Small intestine (tissue), 7 donors: ENCODE results near the gene KCNJ15. TPM values are rescaled to one million over a fixed set of nuclear protein-coding genes. Genes with fewer than 3 reads are reported as not detected.
"Not testable (repeated sequence)": the region's sequence is repeated elsewhere in the genome, so short reads cannot be mapped to it uniquely, and the experiment has no call there.

ENCODE experiments used
- DNase-seq, 2 donors: peaks; one replicate each; pipeline versions ENCODE4 v3.0.0 to v3.0.0-alpha.2; 2013
- FAIRE-seq: peaks from 2 replicates; lab custom pipeline; 2012; peaks lifted over from hg19 to GRCh38; lab: Jason Lieb, UNC
- H3K27ac ChIP-seq, 3 donors: one replicate each; pipeline ENCODE4 v1.5.1; 2013; ENCODE audit warnings: low read length in 2 of 3, mild to moderate bottlenecking in 2 of 3, control low read depth in 1 of 3, inconsistent platforms in 1 of 3, low read depth in 1 of 3, moderate library complexity in 1 of 3
- H3K27me3 ChIP-seq, 3 donors: one replicate each; pipeline ENCODE4 v1.6.1; 2013; ENCODE audit warnings: low read length in 3 of 3, inconsistent platforms in 1 of 3; ENCODE audit not compliant: control insufficient read depth in 3 of 3, insufficient read depth in 3 of 3
- H3K36me3 ChIP-seq, 3 donors: one replicate each; pipeline ENCODE4 v1.6.1; 2013; ENCODE audit warnings: low read length in 3 of 3, inconsistent platforms in 1 of 3, low read depth in 1 of 3, mild to moderate bottlenecking in 1 of 3, moderate library complexity in 1 of 3; ENCODE audit not compliant: control insufficient read depth in 3 of 3, insufficient read depth in 2 of 3
- H3K4me1 ChIP-seq, 3 donors: one replicate each; pipeline ENCODE4 v1.6.1; 2013; ENCODE audit warnings: low read length in 2 of 3, inconsistent platforms in 1 of 3, low read depth in 1 of 3, mild to moderate bottlenecking in 1 of 3, moderate library complexity in 1 of 3; ENCODE audit not compliant: control insufficient read depth in 3 of 3, insufficient read depth in 2 of 3
- H3K4me3 ChIP-seq, 3 donors: one replicate each; pipeline ENCODE4 v1.5.1; 2013; ENCODE audit warnings: low read length in 3 of 3, control low read depth in 1 of 3, inconsistent platforms in 1 of 3, low read depth in 1 of 3, mild to moderate bottlenecking in 1 of 3, moderate library complexity in 1 of 3
- H3K9me3 ChIP-seq, 2 donors: one replicate each; pipeline ENCODE4 v1.6.1; 2013; ENCODE audit warnings: low read depth in 1 of 2, low read length in 1 of 2; ENCODE audit not compliant: control insufficient read depth in 2 of 2, insufficient read depth in 1 of 2
- WGBS, 3 donors: extraction: QIAGEN DNeasy Blood & Tissue Kit; methylation state at CpG; one replicate each; pipeline ENCODE4 v1.1.7; 2013; 5-methylcytosine and 5-hydroxymethylcytosine counted together
- polyA plus RNA-seq, 4 donors: library from polyadenylated mRNA; stranded (reverse) in 3 of 4; unstranded in 1 of 4; fragments of 200-250 nt in 3 of 4; fragments of 120-200 nt in 1 of 4; gene quantifications; one replicate each; pipeline versions ENCODE4 v1.2.1 to v1.2.3, GENCODE V29; 2013
- donor health status: healthy with polysubstance abuse.
- donor health status: control.
- donor health status: control.
- donor health status: Bipolar disorder and iron deficiency.
- donor health status: healthy.

KCNJ15 gene
- polyA plus RNA-seq, 4 donors, result 0.06 to 1.1 (median 0.17) TPM

- Histone ChIP-seq H3K9me3 (no peaks in the 10 kb centered on the region), H3K4me3 (no peak overlapping the region), H3K4me1 (no peaks in the 10 kb centered on the region), H3K27me3 (no peaks in the 10 kb centered on the region), H3K27ac (no peak overlapping the region), H3K36me3 (no peaks in the 10 kb centered on the region)
- no peak for DNase-seq
- no peak for FAIRE-seq
- 22 to 36% (median 24%) methylated on average over 1 of the region's 1 CpG for WGBS, 3 donors
Observed at GRCh38 chr21:38240129-38240528, 16.7 kb upstream of the KCNJ15 start.

- Histone ChIP-seq H3K27me3 (no peaks in the 10 kb centered on the region), H3K4me3 (no peak overlapping the region), H3K27ac (no peak overlapping the region), H3K4me1 (no peaks in the 10 kb centered on the region), H3K36me3 (no peaks in the 10 kb centered on the region), H3K9me3 (no peaks in the 10 kb centered on the region)
- FAIRE-seq (no peak), DNase-seq (no peak)
- 80 to 87% (median 80%) methylated on average over 10 of the region's 10 CpGs for WGBS, 3 donors
Observed at GRCh38 chr21:38241029-38241740, 15.6 kb upstream of the KCNJ15 start.

DNA sequence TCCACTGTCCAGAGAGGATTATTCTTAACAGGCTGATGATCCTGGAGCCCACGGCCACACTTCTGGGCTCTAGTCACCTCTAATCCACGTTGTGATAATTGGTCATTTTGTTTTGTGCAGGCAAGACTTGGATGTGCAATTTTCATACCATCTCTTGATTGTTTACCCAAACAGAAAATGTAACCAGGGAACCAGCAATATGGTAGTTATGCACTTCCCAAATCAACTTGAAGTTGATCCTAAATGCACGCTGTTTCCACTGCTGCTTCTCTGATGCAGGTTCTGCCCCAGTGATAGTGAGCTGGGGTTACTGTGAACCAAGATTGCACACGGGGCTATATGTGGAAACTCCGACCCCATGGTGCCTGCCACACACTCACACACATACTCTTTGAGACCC, 14.7 kb upstream of the KCNJ15 start:
- DNase-seq (no peak), FAIRE-seq (no peak)
- Histone ChIP-seq H3K27ac (no peak overlapping the region), H3K4me1 (no peaks in the 10 kb centered on the region), H3K4me3 (no peak overlapping the region), H3K36me3 (no peaks in the 10 kb centered on the region), H3K27me3 (no peaks in the 10 kb centered on the region), H3K9me3 (no peaks in the 10 kb centered on the region)
- 53 to 71% (median 57%) methylated on average over 5 of the region's 5 CpGs for WGBS, 3 donors

- Histone ChIP-seq H3K27me3 (no peaks in the 10 kb centered on the region), H3K4me1 (no peaks in the 10 kb centered on the region), H3K36me3 (no peaks in the 10 kb centered on the region), H3K27ac (no peak overlapping the region), H3K9me3 (no peaks in the 10 kb centered on the region), H3K4me3 (no peak overlapping the region)
- FAIRE-seq (no peak), DNase-seq (no peak)
- 74 to 79% (median 76%) methylated on average over 7 of the region's 7 CpGs for WGBS, 3 donors
Observed at GRCh38 chr21:38243732-38244406, 12.9 kb upstream of the KCNJ15 start.

DNA sequence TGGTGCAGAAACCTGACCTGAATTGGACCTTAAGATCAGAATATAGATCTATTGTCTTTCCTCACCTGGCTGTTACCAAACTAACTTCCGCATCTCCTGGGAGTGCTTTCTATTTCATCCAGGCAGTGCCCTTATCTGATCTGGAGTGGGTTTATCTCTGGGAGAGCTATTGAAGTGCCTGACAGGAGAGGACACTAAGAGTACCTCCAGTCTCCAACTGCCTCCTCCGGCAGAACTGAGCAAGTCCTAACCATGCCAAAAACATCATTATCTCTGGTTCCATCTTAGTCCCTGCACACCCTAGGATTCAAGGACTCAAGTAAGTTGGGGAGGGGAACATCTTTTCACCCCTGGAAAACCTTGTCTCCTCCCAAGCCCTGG, 12.4 kb upstream of the KCNJ15 start:
- DNase-seq (no peak), FAIRE-seq (no peak)
- WGBS, 3 donors, result 63 to 88% (median 64%) methylated on average over 2 of the region's 2 CpGs
- Histone ChIP-seq H3K4me1 (no peaks in the 10 kb centered on the region), H3K4me3 (no peak overlapping the region), H3K9me3 (no peaks in the 10 kb centered on the region), H3K27me3 (no peaks in the 10 kb centered on the region), H3K36me3 (no peaks in the 10 kb centered on the region), H3K27ac (no peak overlapping the region)

- Histone ChIP-seq H3K36me3 (no peaks in the 10 kb centered on the region), H3K4me1 (no peaks in the 10 kb centered on the region), H3K27me3 (no peaks in the 10 kb centered on the region), H3K9me3 (no peaks in the 10 kb centered on the region), H3K27ac (no peak overlapping the region), H3K4me3 (no peak overlapping the region)
- 69 to 75% (median 71%) methylated on average over 9 of the region's 9 CpGs for WGBS, 3 donors
- FAIRE-seq (no peak), DNase-seq (peak in 1 of 2 donors; percentile 52)
Observed at GRCh38 chr21:38244885-38245869, 11.6 kb upstream of the KCNJ15 start.

- Histone ChIP-seq H3K4me1 (no peaks in the 10 kb centered on the region), H3K9me3 (no peaks in the 10 kb centered on the region), H3K27me3 (no peaks in the 10 kb centered on the region), H3K27ac (no peak overlapping the region), H3K36me3 (no peaks in the 10 kb centered on the region), H3K4me3 (no peak overlapping the region)
- FAIRE-seq (no peak), DNase-seq (no peak)
Observed at GRCh38 chr21:38246511-38246910, 10.3 kb upstream of the KCNJ15 start.

- FAIRE-seq, H3K36me3 ChIP-seq, H3K9me3 ChIP-seq: not testable (repeated sequence)
Observed at GRCh38 chr21:38247054-38247453, 9.7 kb upstream of the KCNJ15 start.

More at GRCh38 chr21:38247054-38247453, 9.7 kb upstream of the KCNJ15 start:
- not testable (repeated sequence) for H3K4me1 ChIP-seq, DNase-seq, H3K27ac ChIP-seq, H3K27me3 ChIP-seq, H3K4me3 ChIP-seq
- 68 to 83% (median 69%) methylated on average over 2 of the region's 2 CpGs for WGBS, 3 donors
